HEK293T (cell line): ENCODE data around the gene MIDN.
A peak's percentile ranks its signal among the peaks of the same experiment; 100 is the strongest.

Experiments
- CTCF ChIA-PET: fragments of 350-600 bp; formaldehyde crosslinking; extraction: SDS; loops from one replicate; lab custom pipeline; 2021; ENCODE audit warnings: antibody characterized with exemption, inconsistent platforms; lab: Yijun Ruan, JAX
- POLR2A ChIA-PET: fragments of 350-600 bp; formaldehyde crosslinking; extraction: SDS; loops from one replicate; lab custom pipeline; 2020; ENCODE audit warnings: antibody characterized with exemption, inconsistent platforms; lab: Yijun Ruan, JAX
- DNase-seq: peaks from one replicate; pipeline ENCODE4 v3.0.0; 2012; ENCODE audit warnings: mixed read lengths; ENCODE audit errors: extremely low spot score
- ARNT ChIP-seq: fragments of 450-650 bp; IDR thresholded peaks from 2 replicates; pipeline ENCODE4 v1.6.1; 2017; ENCODE audit warnings: mild to moderate bottlenecking
- BHLHE40 ChIP-seq: fragments of 450-650 bp; IDR thresholded peaks from 2 replicates; pipeline ENCODE4 v1.6.1; 2016; ENCODE audit warnings: mild to moderate bottlenecking, moderate library complexity, borderline replicate concordance
- CTBP1 ChIP-seq: fragments of 450-650 bp; IDR thresholded peaks from 2 replicates; pipeline ENCODE4 v1.6.1; 2016; ENCODE audit warnings: borderline replicate concordance
- ELF4 ChIP-seq: fragments of 450-650 bp; IDR thresholded peaks from 2 replicates; pipeline ENCODE4 v1.6.1; 2017; ENCODE audit warnings: antibody characterized with exemption
- FOXA1 ChIP-seq: fragments of 450-650 bp; IDR thresholded peaks from 2 replicates; pipeline ENCODE4 v1.6.1; 2016; ENCODE audit warnings: mild to moderate bottlenecking
- FOXK2 ChIP-seq: fragments of 450-650 bp; IDR thresholded peaks from 2 replicates; pipeline ENCODE4 v1.6.1; 2016; ENCODE audit warnings: mild to moderate bottlenecking
- FOXM1 ChIP-seq: fragments of 450-650 bp; IDR thresholded peaks from 2 replicates; pipeline ENCODE4 v1.6.1; 2017; ENCODE audit warnings: mild to moderate bottlenecking, borderline replicate concordance
- HDGF ChIP-seq: fragments of 450-650 bp; IDR thresholded peaks from 2 replicates; pipeline ENCODE4 v1.6.1; 2017; ENCODE audit warnings: antibody characterized with exemption, borderline replicate concordance
- L3MBTL2 ChIP-seq: fragments of 450-650 bp; conservative IDR thresholded peaks from 2 replicates; pipeline ENCODE4 v1.6.1; 2016; ENCODE audit warnings: mild to moderate bottlenecking
- LEF1 ChIP-seq: fragments of 450-650 bp; IDR thresholded peaks from 2 replicates; pipeline ENCODE4 v1.6.1; 2017; ENCODE audit warnings: mild to moderate bottlenecking, borderline replicate concordance
- NFRKB ChIP-seq: fragments of 450-650 bp; IDR thresholded peaks from 2 replicates; pipeline ENCODE4 v1.6.1; 2016; ENCODE audit warnings: mild to moderate bottlenecking, moderate library complexity
- PKNOX1 ChIP-seq: fragments of 450-650 bp; IDR thresholded peaks from 2 replicates; pipeline ENCODE4 v1.6.1; 2016
- SP1 ChIP-seq: fragments of 450-650 bp; IDR thresholded peaks from 2 replicates; pipeline ENCODE4 v1.6.1; 2017
- SUZ12 ChIP-seq: fragments of 450-650 bp; IDR thresholded peaks from 2 replicates; pipeline ENCODE4 v1.6.1; 2016; ENCODE audit warnings: mild to moderate bottlenecking
- TARDBP ChIP-seq: fragments of 450-650 bp; IDR thresholded peaks from 2 replicates; pipeline ENCODE4 v1.6.1; 2016
- ZNF384 ChIP-seq: fragments of 450-650 bp; IDR thresholded peaks from 2 replicates; pipeline ENCODE4 v1.6.1; 2016

Gene MIDN

GRCh38 chr19:1270854-1271527 is 22.6 kb downstream of the MIDN start:
- ChIA-PET CTCF (interaction anchor here (1.5 kb wide), 1 partner anchor 27 kb away, joined by 8 read pairs; no protein-coding TSS in a partner anchor), POLR2A (interaction anchor here (1.4 kb wide), 1 partner anchor 26 kb away, joined by 4 read pairs; no protein-coding TSS in a partner anchor)
- DNase-seq = no peak
- TF ChIP-seq SP1 (no peak), FOXK2 (no peak), HDGF (no peak), PKNOX1 (no peak), L3MBTL2 (no peak), SUZ12 (no peak), ZNF384 (no peak), LEF1 (no peak), CTBP1 (no peak), ARNT (no peak), NFRKB (no peak), FOXA1 (no peak), ELF4 (no peak)

GRCh38 chr19:1271528-1272422 is 23.4 kb downstream of the MIDN start:
- CTCF ChIA-PET = interaction anchor here (1.5 kb wide), 1 partner anchor 27 kb away, joined by 8 read pairs; no protein-coding TSS in a partner anchor
- POLR2A ChIA-PET = interaction anchor here (1.1 to 2.7 kb wide), 3 partner anchors 8 to 28 kb away, joined by 3 to 18 read pairs (median 4); no protein-coding TSS in a partner anchor
- DNase-seq = no peak

GRCh38 chr19:1272423-1273262 is 24.3 kb downstream of the MIDN start:
- DNase-seq = no peak
- TF ChIP-seq ARNT = no peak
- TF ChIP-seq FOXK2 = no peak
- TF ChIP-seq LEF1 = no peak
- TF ChIP-seq ELF4 = no peak
- no peak for TF ChIP-seq FOXA1
- TF ChIP-seq PKNOX1 = no peak
- no peak for TF ChIP-seq ZNF384
- no peak for TF ChIP-seq BHLHE40
- POLR2A ChIA-PET = interaction anchor here (0.7 to 2.7 kb wide), 6 partner anchors 7 to 82 kb away, joined by 3 to 18 read pairs (median 5); a partner anchor contains a TSS

More at GRCh38 chr19:1271528-1272422, 23.4 kb downstream of the MIDN start:
- TF ChIP-seq FOXK2 = no peak
- no peak for TF ChIP-seq LEF1
- TF ChIP-seq SUZ12 = no peak
- TF ChIP-seq FOXM1 = no peak
- TF ChIP-seq FOXA1 = no peak
- no peak for TF ChIP-seq NFRKB
- no peak for TF ChIP-seq PKNOX1
- no peak for TF ChIP-seq ZNF384
- TF ChIP-seq ARNT = no peak
- TF ChIP-seq CTBP1 = no peak
- TF ChIP-seq ELF4 = no peak
- no peak for TF ChIP-seq TARDBP
- no peak for TF ChIP-seq SP1
- TF ChIP-seq L3MBTL2 = no peak
- no peak for TF ChIP-seq HDGF
- TF ChIP-seq BHLHE40 = no peak

GRCh38 chr19:1273263-1274041 is 25.1 kb downstream of the MIDN start:
- ChIA-PET CTCF (interaction anchor here (2.0 kb wide), 1 partner anchor 29 kb away, joined by 20 read pairs; no protein-coding TSS in a partner anchor), POLR2A (interaction anchor here (0.7 to 2.7 kb wide), 9 partner anchors 8 to 81 kb away, joined by 3 to 18 read pairs (median 3); partner anchors contain the start of gene ATP5F1D)
- TF ChIP-seq ELF4 = no peak
- TF ChIP-seq HDGF = 0 out of 2 replicates have a peak, but pooled peaks have one; percentile 95
- TF ChIP-seq PKNOX1 = no peak
- DNase-seq = no peak

More at GRCh38 chr19:1272423-1273262, 24.3 kb downstream of the MIDN start:
- CTCF ChIA-PET = interaction anchor here (1.5 to 2.0 kb wide), 2 partner anchors 28 kb away, joined by 8 to 20 read pairs; no protein-coding TSS in a partner anchor
